GM12891 (cell line): Measurements from ENCODE around the gene GPR55.

Experiments
- PAX5 ChIP-seq: IDR thresholded peaks from 2 replicates; pipeline ENCODE4 v1.6.1; 2011; ENCODE audit warnings: low read length, moderate library complexity, mild to moderate bottlenecking; ENCODE audit not compliant: insufficient read depth, severe bottlenecking
- POLR2A ChIP-seq: IDR thresholded peaks from 2 replicates; pipeline ENCODE4 v1.6.1; 2011; ENCODE audit warnings: low read depth, low read length, control low read depth
- POLR2AphosphoS5 ChIP-seq: IDR thresholded peaks from 2 replicates; pipeline ENCODE4 v1.6.1; 2011; ENCODE audit warnings: low read depth, low read length, control low read depth
- POU2F2 ChIP-seq: IDR thresholded peaks from 2 replicates; pipeline ENCODE4 v1.6.1; 2011; ENCODE audit warnings: low read depth, mild to moderate bottlenecking, control low read depth, low read length, moderate library complexity
- SPI1 ChIP-seq: IDR thresholded peaks from 2 replicates; pipeline ENCODE4 v1.6.1; 2011; ENCODE audit warnings: low read depth, low read length, control low read depth
- TAF1 ChIP-seq: IDR thresholded peaks from 2 replicates; pipeline ENCODE4 v1.6.1; 2011; ENCODE audit warnings: low read depth, low read length, control low read depth

GRCh38 chr2:230886671-230887071 is 38.4 kb downstream of the GPR55 start:
- TF ChIP-seq POLR2A: no peak
- TF ChIP-seq POLR2AphosphoS5: no peak
- TF ChIP-seq SPI1: no peak
- TF ChIP-seq TAF1: no peak
- no peak for TF ChIP-seq POU2F2
- no peak for TF ChIP-seq PAX5
